RKO (cell line): ENCODE measurements around the gene CSNK2A3.

Source experiments
- DNase-seq: peaks from one replicate; pipeline ENCODE4 v3.0.0-alpha.2; 2016; ENCODE audit warnings: low spot score

Gene CSNK2A3

GRCh38 chr11:11335043-11335442 lies 18.0 kb downstream of the CSNK2A3 start:
- no peak for DNase-seq

- no peak for DNase-seq
Observed at GRCh38 chr11:11334607-11335006, 18.4 kb downstream of the CSNK2A3 start.

GRCh38 chr11:11332141-11332710 lies 20.8 kb downstream of the CSNK2A3 start:
- DNase-seq = no peak

GRCh38 chr11:11329062-11329806 lies 23.8 kb downstream of the CSNK2A3 start:
- no peak for DNase-seq

- no peak for DNase-seq
Observed at GRCh38 chr11:11324090-11324489, 29.0 kb downstream of the CSNK2A3 start.

- DNase-seq = no peak
Observed at GRCh38 chr11:11322101-11322500, 30.9 kb downstream of the CSNK2A3 start.

- no peak for DNase-seq
Observed at GRCh38 chr11:11320825-11321224, 32.2 kb downstream of the CSNK2A3 start.

GRCh38 chr11:11318961-11319360 lies 34.1 kb downstream of the CSNK2A3 start:
- DNase-seq = no peak

- DNase-seq = no peak
Observed at GRCh38 chr11:11318461-11318860, 34.6 kb downstream of the CSNK2A3 start.

- DNase-seq = no peak
Observed at GRCh38 chr11:11316651-11317230, 36.3 kb downstream of the CSNK2A3 start.

- no peak for DNase-seq
Observed at GRCh38 chr11:11313902-11314692, 39.0 kb downstream of the CSNK2A3 start.

- DNase-seq = peak; percentile 9
Observed at GRCh38 chr11:11313426-11313825, 39.6 kb downstream of the CSNK2A3 start.

- DNase-seq = no peak
Observed at GRCh38 chr11:11312738-11313137, 40.3 kb downstream of the CSNK2A3 start.

GRCh38 chr11:11311169-11311568 lies 41.9 kb downstream of the CSNK2A3 start:
- no peak for DNase-seq

GRCh38 chr11:11309906-11310305 lies 43.1 kb downstream of the CSNK2A3 start:
- no peak for DNase-seq

GRCh38 chr11:11308249-11308648 lies 44.8 kb downstream of the CSNK2A3 start:
- DNase-seq = no peak

- DNase-seq = no peak
Observed at GRCh38 chr11:11306855-11307254, 46.2 kb downstream of the CSNK2A3 start.

GRCh38 chr11:11304550-11304949 lies 48.5 kb downstream of the CSNK2A3 start:
- no peak for DNase-seq

GRCh38 chr11:11302565-11302964 lies 50.5 kb downstream of the CSNK2A3 start:
- DNase-seq = no peak
